K562 (cell line): ENCODE data around the gene SUOX. TPM values are rescaled to one million over a fixed set of nuclear protein-coding genes. Genes with fewer than 3 reads are reported as not detected.

Source experiments
- BACH1 ChIP-seq: fragments of 200-800 bp; sonication (Bioruptor generic); IDR thresholded peaks from 2 replicates; pipeline ENCODE4 v1.6.1; 2016; ENCODE audit warnings: missing genetic modification characterization, missing compliant biosample characterization
- CAMTA2 ChIP-seq: fragments of 250-450 bp; sonication (Bioruptor Pico); conservative IDR thresholded peaks from 2 replicates; pipeline ENCODE4 v1.5.1; 2022
- CBFA2T2 ChIP-seq: fragments of 450-650 bp; conservative IDR thresholded peaks from 2 replicates; pipeline ENCODE4 v1.6.1; 2017; ENCODE audit warnings: mild to moderate bottlenecking
- CBX5 ChIP-seq: IDR thresholded peaks from 2 replicates; pipeline ENCODE4 v1.6.1; 2014; ENCODE audit warnings: low read depth, borderline replicate concordance
- ELF2 ChIP-seq: fragments of 250-450 bp; sonication (Bioruptor Pico); IDR thresholded peaks from 2 replicates; pipeline ENCODE4 v1.5.0; 2021; ENCODE audit warnings: mild to moderate bottlenecking
- HMGN3 ChIP-seq: IDR thresholded peaks from 2 replicates; pipeline ENCODE4 v1.6.1; 2011; ENCODE audit warnings: borderline replicate concordance, low read depth, mild to moderate bottlenecking, mixed read lengths, low read length; ENCODE audit not compliant: insufficient read length; ENCODE audit errors: extremely low read depth
- NFYB ChIP-seq: IDR thresholded peaks from 2 replicates; pipeline ENCODE4 v1.6.1; 2011; ENCODE audit warnings: mild to moderate bottlenecking, moderate library complexity; ENCODE audit not compliant: insufficient read length; ENCODE audit errors: extremely low read depth
- RBM39 ChIP-seq: fragments of 200-400 bp; formaldehyde crosslinking; optimal IDR thresholded peaks from 2 replicates; pipeline ENCODE3; 2018; ENCODE audit warnings: low read depth, low read length
- XRCC4 ChIP-seq: IDR thresholded peaks from one replicate; pipeline ENCODE4 v1.6.1; 2011; ENCODE audit not compliant: insufficient read depth, insufficient read length; ENCODE audit errors: extremely low read depth
- ZKSCAN8 ChIP-seq: fragments of 200-800 bp; sonication (Bioruptor generic); IDR thresholded peaks from 2 replicates; pipeline ENCODE4 v1.6.1; 2016; ENCODE audit warnings: missing genetic modification characterization, missing compliant biosample characterization
- polyA plus RNA-seq, 8 experiments: library from polyadenylated mRNA; depleted of rRNA in 4 of 8; stranded (reverse) in 5 of 8; unstranded in 3 of 8; fragments of >200 nt; fragmentation: Nextera tagmentation in 2 of 8; fragmentation: Illumina TruSeq in 1 of 8; extraction: Ambion mirVana in 2 of 8; extraction: Trizol in 1 of 8; gene quantifications; 2 replicates each; pipeline versions ENCODE4 v1.2.1 to v1.2.3, GENCODE V29; 2011 to 2014; ENCODE audit warnings: inconsistent platforms in 1 of 8, missing spikeins in 1 of 8
- total RNA-seq, 7 experiments: library from RNA; depleted of rRNA in 6 of 7; stranded (reverse); fragments of >200 nt in 6 of 7; fragmentation: Illumina TruSeq in 2 of 7; extraction: Trizol in 2 of 7; gene quantifications; 2 replicates each; pipeline versions ENCODE4 v1.2.1 to v1.2.3, GENCODE V29; 2011 to 2021; ENCODE audit warnings: low replicate concordance in 1 of 7
- TF ChIP-seq, protein P1 (sequence below): sonication (generic); formaldehyde crosslinking; IDR thresholded peaks from 2 replicates; pipeline ENCODE4 v1.8.0; 2023; ENCODE audit warnings: missing genetic modification reagents, mild to moderate bottlenecking, borderline replicate concordance
- TF ChIP-seq, protein P2 (sequence below): sonication (generic); formaldehyde crosslinking; IDR thresholded peaks from 2 replicates; pipeline ENCODE4 v1.8.1; 2023; ENCODE audit warnings: mild to moderate bottlenecking, missing genetic modification reagents
- TF ChIP-seq, protein P3 (sequence below): sonication (generic); formaldehyde crosslinking; IDR thresholded peaks from 2 replicates; pipeline ENCODE4 v1.8.1; 2023; ENCODE audit warnings: mild to moderate bottlenecking, missing genetic modification reagents
- TF ChIP-seq, protein P4 (sequence below): fragments of 250-450 bp; sonication (Bioruptor Pico); IDR thresholded peaks from 2 replicates; pipeline ENCODE4 v1.6.1; 2021; ENCODE audit warnings: mild to moderate bottlenecking
- TF ChIP-seq, protein P5 (sequence below): sonication (generic); formaldehyde crosslinking; IDR thresholded peaks from 2 replicates; pipeline ENCODE4 v1.8.0; 2022; ENCODE audit warnings: mild to moderate bottlenecking, missing genetic modification reagents

SUOX gene
- total and polyA plus RNA-seq, 9 of the 15 experiments (the other 6 are each of a cell fraction or from before 2014, with no cell fraction given), result 9.2 to 39.7 (median 25.4) TPM

DNA sequence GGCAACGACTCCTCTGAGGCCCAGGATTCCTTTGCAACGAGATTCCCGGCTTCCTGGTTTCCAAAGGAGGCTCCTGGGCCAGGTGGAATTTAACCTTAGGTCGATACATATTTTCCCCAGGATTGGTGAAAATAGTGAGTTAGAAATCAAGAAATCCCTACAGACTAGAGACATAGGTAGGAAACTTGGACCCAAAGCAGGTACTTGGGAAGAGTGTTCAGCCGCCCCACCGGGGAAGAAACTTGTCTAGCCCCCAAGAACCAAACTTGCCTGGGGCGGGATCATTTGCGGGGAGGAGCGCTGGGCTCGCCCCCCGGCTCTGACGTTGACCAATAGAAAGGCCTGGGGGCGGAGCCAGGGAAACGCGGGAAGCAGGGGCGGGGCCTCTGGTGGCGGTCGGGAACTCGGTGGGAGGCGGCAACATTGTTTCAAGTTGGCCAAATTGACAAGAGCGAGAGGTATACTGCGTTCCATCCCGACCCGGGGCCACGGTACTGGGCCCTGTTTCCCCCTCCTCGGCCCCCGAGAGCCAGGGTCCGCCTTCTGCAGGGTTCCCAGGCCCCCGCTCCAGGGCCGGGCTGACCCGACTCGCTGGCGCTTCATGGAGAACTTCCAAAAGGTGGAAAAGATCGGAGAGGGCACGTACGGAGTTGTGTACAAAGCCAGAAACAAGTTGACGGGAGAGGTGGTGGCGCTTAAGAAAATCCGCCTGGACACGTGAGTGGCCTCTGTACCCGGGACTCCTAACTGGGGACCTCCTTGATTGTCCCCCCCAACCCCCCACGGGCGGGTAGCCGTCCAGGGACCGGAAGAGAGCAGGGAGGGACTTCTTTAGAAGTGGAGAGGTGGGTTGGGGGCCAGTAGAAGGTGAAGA lies 30.4 kb upstream of the SUOX start, which contains the start of gene CDK2 (continued):
- TF ChIP-seq BACH1 (tag), result no peak
- TF ChIP-seq CBX5, result no peak
- TF ChIP-seq, protein P1, sequence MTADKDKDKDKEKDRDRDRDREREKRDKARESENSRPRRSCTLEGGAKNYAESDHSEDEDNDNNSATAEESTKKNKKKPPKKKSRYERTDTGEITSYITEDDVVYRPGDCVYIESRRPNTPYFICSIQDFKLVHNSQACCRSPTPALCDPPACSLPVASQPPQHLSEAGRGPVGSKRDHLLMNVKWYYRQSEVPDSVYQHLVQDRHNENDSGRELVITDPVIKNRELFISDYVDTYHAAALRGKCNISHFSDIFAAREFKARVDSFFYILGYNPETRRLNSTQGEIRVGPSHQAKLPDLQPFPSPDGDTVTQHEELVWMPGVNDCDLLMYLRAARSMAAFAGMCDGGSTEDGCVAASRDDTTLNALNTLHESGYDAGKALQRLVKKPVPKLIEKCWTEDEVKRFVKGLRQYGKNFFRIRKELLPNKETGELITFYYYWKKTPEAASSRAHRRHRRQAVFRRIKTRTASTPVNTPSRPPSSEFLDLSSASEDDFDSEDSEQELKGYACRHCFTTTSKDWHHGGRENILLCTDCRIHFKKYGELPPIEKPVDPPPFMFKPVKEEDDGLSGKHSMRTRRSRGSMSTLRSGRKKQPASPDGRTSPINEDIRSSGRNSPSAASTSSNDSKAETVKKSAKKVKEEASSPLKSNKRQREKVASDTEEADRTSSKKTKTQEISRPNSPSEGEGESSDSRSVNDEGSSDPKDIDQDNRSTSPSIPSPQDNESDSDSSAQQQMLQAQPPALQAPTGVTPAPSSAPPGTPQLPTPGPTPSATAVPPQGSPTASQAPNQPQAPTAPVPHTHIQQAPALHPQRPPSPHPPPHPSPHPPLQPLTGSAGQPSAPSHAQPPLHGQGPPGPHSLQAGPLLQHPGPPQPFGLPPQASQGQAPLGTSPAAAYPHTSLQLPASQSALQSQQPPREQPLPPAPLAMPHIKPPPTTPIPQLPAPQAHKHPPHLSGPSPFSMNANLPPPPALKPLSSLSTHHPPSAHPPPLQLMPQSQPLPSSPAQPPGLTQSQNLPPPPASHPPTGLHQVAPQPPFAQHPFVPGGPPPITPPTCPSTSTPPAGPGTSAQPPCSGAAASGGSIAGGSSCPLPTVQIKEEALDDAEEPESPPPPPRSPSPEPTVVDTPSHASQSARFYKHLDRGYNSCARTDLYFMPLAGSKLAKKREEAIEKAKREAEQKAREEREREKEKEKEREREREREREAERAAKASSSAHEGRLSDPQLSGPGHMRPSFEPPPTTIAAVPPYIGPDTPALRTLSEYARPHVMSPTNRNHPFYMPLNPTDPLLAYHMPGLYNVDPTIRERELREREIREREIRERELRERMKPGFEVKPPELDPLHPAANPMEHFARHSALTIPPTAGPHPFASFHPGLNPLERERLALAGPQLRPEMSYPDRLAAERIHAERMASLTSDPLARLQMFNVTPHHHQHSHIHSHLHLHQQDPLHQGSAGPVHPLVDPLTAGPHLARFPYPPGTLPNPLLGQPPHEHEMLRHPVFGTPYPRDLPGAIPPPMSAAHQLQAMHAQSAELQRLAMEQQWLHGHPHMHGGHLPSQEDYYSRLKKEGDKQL (CRISPR knock-in tag), result no peak
- TF ChIP-seq, protein P2, sequence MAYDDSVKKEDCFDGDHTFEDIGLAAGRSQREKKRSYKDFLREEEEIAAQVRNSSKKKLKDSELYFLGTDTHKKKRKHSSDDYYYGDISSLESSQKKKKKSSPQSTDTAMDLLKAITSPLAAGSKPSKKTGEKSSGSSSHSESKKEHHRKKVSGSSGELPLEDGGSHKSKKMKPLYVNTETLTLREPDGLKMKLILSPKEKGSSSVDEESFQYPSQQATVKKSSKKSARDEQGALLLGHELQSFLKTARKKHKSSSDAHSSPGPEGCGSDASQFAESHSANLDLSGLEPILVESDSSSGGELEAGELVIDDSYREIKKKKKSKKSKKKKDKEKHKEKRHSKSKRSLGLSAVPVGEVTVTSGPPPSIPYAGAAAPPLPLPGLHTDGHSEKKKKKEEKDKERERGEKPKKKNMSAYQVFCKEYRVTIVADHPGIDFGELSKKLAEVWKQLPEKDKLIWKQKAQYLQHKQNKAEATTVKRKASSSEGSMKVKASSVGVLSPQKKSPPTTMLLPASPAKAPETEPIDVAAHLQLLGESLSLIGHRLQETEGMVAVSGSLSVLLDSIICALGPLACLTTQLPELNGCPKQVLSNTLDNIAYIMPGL (CRISPR knock-in tag), result no peak
- TF ChIP-seq, protein P3, sequence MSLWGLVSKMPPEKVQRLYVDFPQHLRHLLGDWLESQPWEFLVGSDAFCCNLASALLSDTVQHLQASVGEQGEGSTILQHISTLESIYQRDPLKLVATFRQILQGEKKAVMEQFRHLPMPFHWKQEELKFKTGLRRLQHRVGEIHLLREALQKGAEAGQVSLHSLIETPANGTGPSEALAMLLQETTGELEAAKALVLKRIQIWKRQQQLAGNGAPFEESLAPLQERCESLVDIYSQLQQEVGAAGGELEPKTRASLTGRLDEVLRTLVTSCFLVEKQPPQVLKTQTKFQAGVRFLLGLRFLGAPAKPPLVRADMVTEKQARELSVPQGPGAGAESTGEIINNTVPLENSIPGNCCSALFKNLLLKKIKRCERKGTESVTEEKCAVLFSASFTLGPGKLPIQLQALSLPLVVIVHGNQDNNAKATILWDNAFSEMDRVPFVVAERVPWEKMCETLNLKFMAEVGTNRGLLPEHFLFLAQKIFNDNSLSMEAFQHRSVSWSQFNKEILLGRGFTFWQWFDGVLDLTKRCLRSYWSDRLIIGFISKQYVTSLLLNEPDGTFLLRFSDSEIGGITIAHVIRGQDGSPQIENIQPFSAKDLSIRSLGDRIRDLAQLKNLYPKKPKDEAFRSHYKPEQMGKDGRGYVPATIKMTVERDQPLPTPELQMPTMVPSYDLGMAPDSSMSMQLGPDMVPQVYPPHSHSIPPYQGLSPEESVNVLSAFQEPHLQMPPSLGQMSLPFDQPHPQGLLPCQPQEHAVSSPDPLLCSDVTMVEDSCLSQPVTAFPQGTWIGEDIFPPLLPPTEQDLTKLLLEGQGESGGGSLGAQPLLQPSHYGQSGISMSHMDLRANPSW, result no peak
- no peak for TF ChIP-seq CAMTA2 (CRISPR knock-in tag)
- TF ChIP-seq NFYB, result peak; percentile 89
- no peak for TF ChIP-seq CBFA2T2
- TF ChIP-seq HMGN3, result peak; percentile 52
- TF ChIP-seq RBM39, result peak; percentile 38
- TF ChIP-seq XRCC4, result no peak
- TF ChIP-seq, protein P4, sequence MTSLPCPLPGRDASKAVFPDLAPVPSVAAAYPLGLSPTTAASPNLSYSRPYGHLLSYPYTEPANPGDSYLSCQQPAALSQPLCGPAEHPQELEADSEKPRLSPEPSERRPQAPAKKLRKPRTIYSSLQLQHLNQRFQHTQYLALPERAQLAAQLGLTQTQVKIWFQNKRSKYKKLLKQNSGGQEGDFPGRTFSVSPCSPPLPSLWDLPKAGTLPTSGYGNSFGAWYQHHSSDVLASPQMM (CRISPR knock-in tag), result 0 out of 2 replicates have a peak, but pooled peaks have one; percentile 55
- TF ChIP-seq ZKSCAN8, result no peak
- TF ChIP-seq ELF2 (CRISPR knock-in tag), result no peak
- TF ChIP-seq, protein P5, sequence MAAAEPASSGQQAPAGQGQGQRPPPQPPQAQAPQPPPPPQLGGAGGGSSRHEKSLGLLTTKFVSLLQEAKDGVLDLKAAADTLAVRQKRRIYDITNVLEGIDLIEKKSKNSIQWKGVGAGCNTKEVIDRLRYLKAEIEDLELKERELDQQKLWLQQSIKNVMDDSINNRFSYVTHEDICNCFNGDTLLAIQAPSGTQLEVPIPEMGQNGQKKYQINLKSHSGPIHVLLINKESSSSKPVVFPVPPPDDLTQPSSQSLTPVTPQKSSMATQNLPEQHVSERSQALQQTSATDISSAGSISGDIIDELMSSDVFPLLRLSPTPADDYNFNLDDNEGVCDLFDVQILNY (CRISPR knock-in tag), result no peak
